M059J (cell line): ENCODE measurements around the gene SH3BGRL2. TPM values are rescaled to one million over a fixed set of nuclear protein-coding genes. Genes with fewer than 3 reads are reported as not detected.

ENCODE experiments used
- DNase-seq: peaks from one replicate; pipeline ENCODE4 v3.0.0-alpha.2; 2012; ENCODE audit warnings: low read depth
- total RNA-seq: library from RNA; depleted of rRNA; stranded (reverse); fragments of >200 nt; shearing (Covaris generic); gene quantifications from 2 replicates; pipeline ENCODE4 v1.2.3, GENCODE V29; 2014

SH3BGRL2 gene
- total RNA-seq, 1 experiment from 2014 or later: 9.8 TPM

DNA sequence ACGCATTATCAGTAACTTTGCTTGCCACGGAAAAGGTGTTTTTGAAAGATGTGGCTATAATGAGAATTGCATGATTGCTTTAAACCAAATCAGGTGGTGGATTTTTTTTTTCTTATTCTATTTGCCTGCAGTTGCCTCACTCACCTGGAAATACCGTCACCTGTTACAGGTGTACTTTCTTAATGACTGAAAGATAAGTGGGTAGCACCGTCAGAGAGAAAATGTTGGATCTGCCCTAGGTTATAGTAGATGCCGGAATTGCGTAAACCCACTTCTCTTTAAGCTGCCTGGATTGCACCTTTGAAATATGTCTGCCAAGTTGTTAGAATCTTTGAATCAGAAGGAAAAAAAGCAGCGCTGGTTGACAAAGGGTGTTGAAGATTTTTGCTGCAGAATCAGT lies 68.5 kb downstream of the SH3BGRL2 start:
- no peak for DNase-seq

DNA sequence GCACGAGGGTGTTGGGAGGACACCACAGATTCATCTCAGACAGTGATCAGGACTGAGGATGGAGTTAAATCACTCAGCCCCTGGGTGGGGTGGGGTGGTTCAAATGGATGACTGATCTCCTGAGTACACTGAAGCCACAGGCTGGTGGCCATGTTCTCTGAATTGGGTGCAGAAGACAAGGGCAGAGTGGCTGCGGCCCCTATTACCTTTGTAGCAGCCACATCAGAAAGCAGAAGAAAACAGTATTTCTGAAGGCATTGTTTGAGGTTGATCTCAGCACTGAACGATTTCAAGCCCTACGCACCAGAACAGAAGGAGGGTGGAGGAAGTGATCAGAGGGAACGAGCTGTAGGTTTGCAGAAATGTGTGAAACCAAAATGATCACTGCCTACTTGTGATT lies 71.6 kb downstream of the SH3BGRL2 start:
- DNase-seq: no peak

DNA sequence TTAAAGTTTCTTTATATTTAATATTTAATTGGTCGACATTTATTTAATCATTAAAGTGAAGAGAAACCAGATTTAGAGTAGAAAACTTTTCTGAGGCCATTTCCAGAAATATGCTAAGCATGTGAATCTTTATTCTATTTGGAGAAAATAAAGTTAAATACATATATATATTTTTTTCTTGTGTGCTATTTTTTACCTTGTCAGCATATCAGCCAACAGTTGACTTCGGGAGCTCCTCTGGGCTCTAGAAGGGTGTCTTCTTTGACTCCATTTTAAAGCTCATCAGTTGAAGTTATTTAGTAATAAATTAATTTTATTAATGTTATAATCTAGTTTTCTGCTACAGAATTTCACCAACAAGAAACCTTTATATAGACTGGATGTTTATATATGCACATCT lies 73.1 kb downstream of the SH3BGRL2 start:
- DNase-seq: no peak

DNA sequence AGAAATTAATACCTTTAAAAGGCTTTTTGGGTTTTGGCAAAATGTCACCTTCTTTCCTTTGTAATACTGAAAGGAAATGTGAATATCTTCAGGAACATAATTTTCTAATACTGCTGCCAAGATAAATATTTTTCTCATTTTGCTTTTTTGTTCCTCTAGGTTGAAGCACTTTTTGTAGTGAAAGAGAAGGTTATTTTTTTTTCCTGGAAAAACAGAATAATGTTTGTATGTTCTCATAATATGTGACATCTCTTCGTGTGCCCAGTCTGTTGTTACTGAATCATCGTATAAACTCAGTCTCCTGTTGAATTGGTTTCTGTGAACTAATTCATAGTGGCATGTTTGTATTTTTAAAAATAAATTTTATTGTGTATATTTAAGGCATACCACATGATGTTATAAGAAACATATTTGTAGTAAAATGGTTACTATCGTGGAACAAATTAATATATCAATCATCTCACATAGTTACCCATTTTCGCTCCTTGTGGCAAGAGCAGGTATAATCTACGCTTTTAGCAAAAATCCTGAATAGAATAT lies 74.4 kb downstream of the SH3BGRL2 start:
- no peak for DNase-seq

DNA sequence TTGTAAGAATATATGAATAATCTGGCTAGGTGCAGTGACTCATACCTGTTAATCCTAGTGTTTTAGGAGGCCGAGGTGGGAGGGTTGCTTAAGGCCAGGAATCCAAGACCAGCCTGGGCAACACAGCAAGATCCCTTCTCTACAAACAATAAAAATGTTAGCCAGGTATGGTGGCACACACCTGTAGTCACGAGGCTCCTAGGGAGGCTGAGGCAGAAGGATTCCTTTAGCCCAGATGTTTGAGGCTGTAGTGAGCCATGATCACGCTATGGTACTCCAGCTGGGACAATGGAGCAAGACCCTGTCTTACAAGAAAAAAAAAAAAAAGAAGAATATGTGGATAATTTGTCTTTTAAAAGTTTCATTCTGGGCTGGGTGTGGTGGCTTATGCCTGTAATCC lies 75.4 kb downstream of the SH3BGRL2 start:
- no peak for DNase-seq

DNA sequence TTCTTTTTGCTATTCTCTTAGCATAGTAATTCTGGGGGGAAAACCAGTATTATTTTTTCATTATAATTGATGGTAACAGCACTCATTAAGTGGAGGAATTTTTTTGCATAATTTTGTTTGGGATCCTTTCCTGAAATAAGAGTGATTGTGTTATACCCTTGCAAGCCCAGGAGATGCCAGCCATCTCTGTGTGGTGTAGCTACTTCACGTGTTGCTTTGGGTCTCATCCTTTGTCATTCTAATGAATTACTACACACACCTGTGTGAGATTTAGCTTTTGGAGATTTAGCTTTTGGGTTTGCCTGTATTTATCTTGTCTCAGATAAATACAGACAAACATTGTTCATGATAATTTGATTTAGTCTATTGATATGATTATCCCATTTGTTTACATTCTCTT lies 76.5 kb downstream of the SH3BGRL2 start:
- DNase-seq: no peak

DNA sequence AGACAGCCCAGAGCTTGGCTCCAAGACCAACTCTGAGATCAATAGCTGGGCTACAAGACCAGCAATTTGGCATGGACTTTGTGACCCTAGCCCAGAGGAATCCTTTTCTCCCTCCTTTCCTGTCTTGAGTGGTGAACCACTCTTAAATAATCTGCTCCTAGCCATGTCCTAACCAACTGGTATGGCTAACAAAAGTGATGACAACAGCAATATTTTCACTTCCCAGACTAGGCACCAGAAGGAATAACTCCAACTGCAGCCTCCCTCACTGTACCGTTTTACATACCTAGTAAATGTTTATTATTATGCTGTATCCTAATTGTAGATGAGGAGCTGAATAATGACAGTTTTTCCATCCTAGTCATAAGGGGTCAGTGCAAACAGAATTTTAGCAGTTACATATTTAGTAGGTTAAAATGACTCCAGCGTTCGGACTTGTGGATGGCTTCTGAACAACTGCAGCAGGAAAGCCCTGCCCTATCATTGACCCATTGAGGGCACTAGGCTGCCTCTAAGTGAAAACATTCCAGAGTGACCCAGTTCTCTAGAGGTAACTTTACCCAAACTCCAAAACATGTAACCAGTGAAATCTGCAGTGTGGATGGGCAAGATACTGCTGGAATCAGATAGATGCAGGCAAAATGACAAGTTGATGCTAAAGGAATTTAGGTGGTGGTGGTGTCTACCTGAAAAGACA lies 77.1 kb downstream of the SH3BGRL2 start:
- no peak for DNase-seq

DNA sequence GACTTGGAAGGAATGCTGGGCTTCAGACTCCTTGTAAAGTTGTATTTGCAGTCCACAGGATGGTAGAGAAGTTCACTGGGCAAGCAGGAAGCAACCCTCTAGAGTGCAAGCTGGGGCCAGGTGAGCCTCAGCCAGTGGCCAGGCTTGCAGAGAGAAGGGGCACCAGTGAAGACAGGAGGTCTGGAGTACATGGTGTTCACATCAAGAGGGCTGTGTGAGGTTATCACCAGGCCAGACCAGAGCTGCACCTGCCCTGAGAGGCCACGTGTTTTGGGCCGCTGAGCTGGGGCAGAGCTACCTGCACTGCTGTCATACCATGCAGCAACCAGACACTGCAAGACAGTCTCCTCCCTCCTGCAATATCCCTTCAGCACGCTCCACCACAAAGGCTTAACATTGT lies 79.0 kb downstream of the SH3BGRL2 start:
- no peak for DNase-seq

DNA sequence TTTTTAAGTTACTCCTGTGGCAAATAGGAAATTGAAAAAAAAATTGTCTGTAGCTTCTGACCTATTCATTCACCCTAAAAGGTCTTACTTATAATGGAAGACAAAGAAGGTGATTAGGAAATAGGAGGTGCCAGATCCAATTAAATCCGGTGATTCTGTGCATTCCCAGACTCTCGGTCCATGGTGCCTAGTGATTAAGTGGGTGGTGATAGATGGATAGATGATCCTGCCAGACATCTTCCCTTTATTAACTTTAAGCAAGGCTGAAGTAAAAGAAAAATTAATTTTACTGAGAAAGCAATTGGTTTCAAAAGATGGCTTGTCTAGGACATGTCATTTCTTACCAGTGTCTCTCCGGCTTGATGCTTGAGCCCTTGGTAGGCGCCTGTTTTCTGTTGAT lies 80.0 kb downstream of the SH3BGRL2 start:
- DNase-seq: no peak

DNA sequence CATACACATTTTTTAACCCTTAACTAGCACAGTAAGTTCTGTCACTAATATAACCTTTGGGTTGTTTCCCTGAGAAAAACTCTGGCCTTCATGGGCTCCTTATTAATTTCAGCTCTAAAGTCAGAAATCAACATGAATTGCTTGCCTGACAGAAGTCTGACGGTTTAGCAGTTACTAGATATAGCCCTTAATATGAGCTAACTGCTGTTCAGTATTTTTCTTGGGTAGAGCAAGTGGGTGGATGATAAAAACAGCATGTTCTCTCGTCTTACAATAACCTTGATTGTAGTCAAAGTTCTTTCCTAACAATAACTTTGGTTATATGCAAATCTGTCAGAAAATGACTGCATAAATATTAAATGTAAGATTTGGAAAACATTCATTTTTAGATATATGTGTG lies 81.0 kb downstream of the SH3BGRL2 start:
- DNase-seq: no peak

DNA sequence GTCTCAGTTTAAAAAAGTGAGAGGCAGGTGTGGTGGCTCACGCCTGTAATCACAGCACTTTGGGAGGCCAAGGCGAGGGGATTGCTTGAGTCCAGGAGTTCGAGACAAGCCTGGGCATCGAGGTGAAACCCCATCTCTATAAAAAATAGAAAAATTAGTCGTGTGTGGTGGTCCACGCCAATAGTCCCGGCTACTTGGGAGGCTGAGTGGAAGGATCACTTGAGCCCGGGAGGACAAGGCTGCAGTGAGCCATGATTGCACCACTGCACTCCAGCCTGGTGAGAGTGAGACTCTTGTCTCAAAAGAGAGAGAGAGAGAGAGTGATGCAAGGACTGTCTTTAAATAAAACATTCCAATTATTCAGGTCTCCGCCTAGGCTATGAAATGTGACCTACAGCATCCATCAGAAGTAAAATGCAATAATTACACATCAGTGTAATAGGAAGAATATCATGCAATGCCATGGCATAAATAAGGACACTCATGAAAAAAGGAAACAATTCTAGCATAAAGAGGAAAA lies 81.5 kb downstream of the SH3BGRL2 start:
- no peak for DNase-seq

DNA sequence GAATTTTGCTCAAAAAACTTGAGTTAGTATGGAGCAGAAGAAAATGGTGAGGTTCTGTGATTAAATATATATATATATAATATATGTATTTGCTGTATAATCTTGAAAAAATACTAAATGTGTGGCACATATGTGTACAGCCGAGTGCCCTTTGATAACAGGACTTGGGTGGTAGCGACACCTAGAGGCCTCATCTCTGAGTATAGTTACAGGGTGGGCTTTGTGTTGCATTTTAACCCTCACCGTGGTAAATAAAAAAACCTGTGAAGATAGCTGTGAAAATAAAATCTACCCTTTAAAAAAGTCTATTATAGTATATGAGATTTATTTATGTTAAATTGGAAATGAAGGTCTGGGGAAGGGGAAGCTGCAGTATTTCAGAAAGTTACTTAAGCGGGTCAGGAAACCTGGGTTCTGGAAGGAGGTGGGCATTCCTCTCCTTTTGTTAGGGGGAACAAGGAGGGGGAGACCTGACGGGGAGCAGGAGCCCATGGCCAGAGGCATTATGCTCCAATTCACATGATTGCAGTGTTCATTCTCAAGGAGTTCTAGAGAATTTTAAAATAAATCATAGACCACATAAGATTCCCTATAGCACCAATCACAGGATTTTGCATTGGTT lies 82.7 kb downstream of the SH3BGRL2 start:
- peak; percentile 49 for DNase-seq

DNA sequence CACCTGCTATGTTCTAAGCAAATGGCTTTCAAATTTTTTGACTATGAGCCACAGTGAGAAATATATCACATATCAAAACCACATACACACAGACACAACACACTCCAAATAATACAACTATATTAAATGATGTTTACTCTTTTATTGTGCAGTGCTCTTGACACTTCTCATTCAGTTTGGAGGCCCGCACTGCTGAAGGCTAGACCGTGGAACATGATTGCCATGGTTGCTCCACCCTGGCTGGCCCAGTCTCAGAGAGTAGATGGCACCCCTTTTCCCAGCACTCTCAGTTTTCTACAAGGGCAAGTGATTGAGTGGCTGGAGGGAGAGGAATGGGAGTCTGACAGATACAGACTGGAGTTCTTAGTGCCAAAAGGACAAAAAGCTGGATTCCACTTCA lies 86.9 kb downstream of the SH3BGRL2 start:
- no peak for DNase-seq

DNA sequence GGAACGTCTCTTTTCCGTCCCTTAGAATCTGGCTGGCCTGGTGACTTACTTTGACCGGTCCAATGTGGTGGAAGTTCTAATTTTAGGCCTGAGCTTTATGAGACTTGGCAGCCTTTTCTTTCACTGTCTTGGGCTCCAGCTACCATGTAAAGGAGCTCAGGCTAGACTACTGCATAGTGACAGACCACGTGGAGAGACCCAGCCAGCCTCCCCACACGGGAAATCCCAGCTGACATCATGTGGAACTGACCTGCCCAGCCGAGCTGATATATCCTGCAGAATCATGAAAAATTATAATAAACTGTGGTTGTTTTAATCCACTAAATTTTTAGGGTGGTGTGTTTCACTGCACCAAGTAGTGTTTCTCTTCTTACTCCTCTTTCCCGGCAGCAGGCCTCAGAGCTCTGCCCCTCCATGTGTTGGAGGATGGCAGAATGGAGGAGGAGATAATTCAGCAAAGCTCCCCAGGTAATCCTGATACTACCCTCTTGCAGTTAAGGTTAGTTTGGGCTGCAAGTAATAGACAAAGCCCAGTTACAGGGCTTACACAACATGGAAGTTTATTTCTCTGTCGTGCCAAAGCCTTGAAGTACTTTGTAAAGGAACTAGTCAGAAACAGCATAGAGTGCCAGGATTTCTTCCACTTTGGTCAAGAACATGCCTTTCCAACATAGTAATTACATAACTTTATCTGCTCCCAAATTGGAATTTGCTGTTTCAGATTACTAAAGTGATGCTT lies 87.5 kb downstream of the SH3BGRL2 start:
- no peak for DNase-seq

DNA sequence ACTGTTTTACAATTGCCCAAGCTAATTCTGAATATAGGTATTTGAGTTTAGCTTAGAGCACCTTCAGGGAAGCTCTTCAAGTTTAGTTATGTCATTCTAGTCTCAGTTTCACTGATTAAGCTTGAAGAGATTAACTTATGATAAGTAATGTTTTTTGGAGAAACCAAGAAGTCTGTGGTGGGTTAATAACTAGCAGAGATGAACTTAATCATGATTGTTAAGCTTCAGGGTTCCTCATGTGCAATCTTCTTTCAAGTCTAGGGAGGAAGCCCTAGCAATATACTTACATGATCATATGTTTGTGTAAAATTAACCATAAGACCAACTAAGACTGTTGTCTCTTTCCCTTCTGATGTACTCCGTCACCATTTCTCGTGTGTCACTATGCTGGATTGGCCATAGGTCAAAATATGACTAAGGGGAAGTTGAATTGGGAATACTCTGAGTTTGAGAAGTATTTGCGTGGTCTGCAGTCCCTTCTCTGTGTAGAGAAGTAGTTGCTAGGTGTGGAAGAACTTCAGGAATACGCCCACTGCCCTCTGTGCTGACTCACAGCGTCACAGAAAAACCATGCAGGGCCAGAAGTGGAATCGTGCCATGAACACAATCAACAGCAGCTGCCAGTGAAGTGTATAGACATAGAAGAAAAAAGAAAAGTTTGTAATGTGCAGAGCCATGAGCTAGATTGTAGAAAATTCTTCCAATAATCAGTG lies 88.3 kb downstream of the SH3BGRL2 start:
- peak; percentile 48 for DNase-seq

DNA sequence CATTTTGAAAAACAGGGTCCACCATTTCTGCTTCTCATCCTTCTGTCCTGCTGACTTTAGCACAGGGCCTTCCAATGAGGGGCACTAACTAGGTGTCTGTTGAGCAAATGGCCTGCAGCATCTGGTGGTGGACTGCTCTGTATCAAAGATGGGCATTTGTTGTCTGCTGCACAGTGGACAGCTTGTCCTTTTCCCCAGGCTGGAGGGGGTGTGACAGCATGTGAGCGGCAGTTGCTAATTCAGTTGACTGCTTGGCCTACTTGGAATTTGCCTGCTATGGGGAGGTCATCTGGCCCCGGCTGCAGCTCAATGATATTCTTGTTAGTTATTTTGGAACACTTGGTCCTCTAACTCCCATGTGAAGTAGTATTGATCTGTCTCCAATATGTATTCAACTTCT lies 93.7 kb downstream of the SH3BGRL2 start:
- DNase-seq: no peak

DNA sequence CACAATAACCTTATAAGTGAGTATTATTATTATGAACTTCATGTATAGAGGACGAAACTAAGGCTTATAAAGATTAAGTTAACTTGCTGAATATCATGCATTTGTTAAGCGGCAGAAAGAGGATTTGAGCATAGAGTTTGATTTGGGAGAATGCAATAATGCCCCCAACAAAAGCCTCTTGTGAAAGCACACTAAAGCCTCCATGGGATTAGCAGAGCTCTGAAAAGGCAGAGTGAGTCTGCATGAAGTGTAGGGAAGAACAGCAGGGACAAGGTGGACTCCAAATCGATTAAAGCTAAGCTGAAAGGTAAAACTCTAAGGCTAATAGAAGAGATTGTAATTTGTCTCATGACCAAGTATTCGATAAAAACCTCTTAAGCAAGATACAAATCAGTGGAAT lies 100.3 kb downstream of the SH3BGRL2 start:
- DNase-seq: no peak

DNA sequence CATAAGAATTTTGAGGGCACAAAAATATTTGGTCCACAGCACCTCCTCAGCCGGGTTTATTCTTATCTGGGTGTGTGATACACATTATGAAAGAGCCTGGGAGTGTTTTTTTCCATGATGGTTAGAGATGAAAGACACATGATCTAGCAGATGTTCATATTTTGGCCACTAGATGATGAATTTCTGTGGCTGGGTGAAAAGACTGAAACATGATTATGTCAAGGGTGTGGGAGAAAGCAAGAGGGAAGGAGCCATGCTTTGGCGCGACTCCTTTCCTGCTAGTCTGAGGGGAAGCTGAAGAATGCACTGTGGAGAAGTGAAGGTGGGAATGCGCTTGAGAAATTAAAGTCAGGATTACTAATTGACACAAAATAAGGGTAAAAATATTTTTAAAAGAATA lies 102.3 kb downstream of the SH3BGRL2 start:
- no peak for DNase-seq

DNA sequence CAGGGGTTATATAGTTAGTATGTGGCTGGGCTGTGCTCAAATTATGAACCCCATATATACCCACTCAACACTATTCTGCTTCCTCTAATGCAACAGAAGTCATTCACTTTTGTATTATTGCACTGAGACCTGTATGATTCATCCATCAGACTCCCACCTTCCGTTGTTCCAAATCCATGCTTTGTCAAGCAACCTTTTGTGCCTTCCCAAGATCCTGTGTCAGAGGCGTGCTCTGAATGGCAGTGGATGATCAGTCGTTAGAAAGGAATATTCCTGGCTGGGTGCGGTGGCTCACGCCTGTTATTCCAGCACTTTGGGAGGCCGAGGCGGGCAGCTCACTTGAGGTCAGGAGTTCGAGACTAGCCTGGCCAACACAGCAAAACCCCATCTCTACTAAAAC lies 103.2 kb downstream of the SH3BGRL2 start:
- no peak for DNase-seq

DNA sequence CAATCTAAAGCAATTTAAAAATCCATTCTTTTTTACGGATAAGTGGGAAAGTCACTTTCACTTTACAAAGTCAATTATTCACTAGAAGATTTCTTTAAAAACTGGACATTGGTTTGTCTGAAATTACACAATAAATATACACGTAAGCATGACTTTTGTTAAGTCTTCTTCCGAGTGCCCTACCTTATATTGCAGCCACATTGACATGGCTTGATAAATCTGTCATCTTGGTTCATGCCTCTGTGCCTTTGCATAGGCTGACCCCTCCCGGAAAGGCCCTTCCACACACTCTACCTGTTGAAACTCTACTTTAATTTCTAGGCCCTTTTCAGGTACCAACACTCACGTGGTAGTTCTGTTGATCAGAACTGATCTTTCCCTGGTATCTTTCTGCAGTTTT lies 104.1 kb downstream of the SH3BGRL2 start:
- no peak for DNase-seq

DNA sequence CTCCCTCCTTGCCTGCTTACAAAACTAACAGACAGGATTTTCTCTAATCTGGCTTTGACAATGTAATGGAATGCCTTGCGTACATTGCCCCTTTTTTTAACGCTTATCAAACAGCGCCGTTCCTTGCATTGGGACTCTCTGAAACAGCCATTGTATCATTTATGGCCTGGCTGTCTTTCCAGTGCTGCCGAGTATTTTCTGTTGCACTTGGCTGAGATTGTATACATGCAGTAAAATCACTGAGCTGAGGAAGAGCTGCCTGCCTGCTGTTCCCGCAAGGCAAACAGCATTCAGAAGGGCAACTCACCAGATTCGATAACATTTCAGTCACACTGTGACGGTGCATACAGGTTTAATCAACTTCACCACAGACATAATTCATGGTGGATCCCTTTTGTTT lies 106.0 kb downstream of the SH3BGRL2 start:
- DNase-seq: no peak

DNA sequence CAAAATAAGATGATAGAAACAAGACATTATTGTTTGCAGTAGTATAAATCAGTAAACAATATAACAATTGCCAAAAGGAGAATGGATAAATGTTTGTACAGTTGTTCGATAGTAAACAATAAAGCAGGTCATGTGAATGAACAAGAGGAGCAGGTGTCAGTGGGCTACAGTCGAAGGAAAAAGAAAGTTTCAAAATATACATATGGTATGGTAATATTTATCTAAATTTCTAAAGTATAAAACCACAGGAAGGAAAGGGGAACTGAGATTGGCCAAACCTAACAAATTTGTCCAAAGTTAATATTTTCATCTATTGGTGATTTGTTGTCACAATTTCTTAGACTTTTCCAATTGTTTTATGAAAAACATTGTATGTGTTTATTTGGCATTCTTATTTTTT lies 110.9 kb downstream of the SH3BGRL2 start:
- no peak for DNase-seq
